ENCODE measurements around the gene COX6B2. TPM values are rescaled to one million over a fixed set of nuclear protein-coding genes. Genes with fewer than 3 reads are reported as not detected.

Gene COX6B2
- total and polyA plus RNA-seq, 2 donors (not counting 3 experiments of a cell fraction or from before 2014, with no cell fraction given): not detected

- H3K79me2 ChIP-seq (ENCODE audit: control insufficient read depth, insufficient read depth, low read length): no peaks in the 10 kb centered on the region
- TF ChIP-seq EZH2 (IDR thresholded peaks at IDR 0.05; ENCODE audit: borderline replicate concordance, low read depth, low read length, severe bottlenecking) (no peak), JUN (IDR thresholded peaks at IDR 0.05; ENCODE audit: borderline replicate concordance, insufficient read depth, insufficient read length, low read depth) (no peak), POLR2A (IDR thresholded peaks at IDR 0.05; ENCODE audit: low read depth, low read length) (no peak), MAX (IDR thresholded peaks at IDR 0.05; ENCODE audit: insufficient read depth, insufficient read length) (no peak), GATA2 (IDR thresholded peaks at IDR 0.05; ENCODE audit: insufficient read depth, insufficient read length, low read depth, low read length) (no peak), POLR2AphosphoS5 (IDR thresholded peaks at IDR 0.05; ENCODE audit: insufficient read depth, low read depth, low read length) (no peak), MYC (IDR thresholded peaks at IDR 0.05; ENCODE audit: low read depth, low read length) (no peak), FOS (IDR thresholded peaks at IDR 0.05; ENCODE audit: borderline replicate concordance, insufficient read depth, low read length) (no peak), CTCF (IDR thresholded peaks at IDR 0.05; ENCODE audit: extremely low read depth in 1 of 2, insufficient read depth in 1 of 2, low read depth in 1 of 2, low read length in 2 of 2) (no peak)
- peak; percentile 68 for FAIRE-seq
- DNase-seq (ENCODE audit: low read depth, low spot score): peak; percentile 22
- H3K4me2 ChIP-seq (ENCODE audit: insufficient read depth, low read length): no peak overlapping the region
- no peaks in the 10 kb centered on the region for H3K4me1 ChIP-seq (ENCODE audit: control insufficient read depth, extremely low read depth, insufficient read depth, low read length)
- H3K36me3 ChIP-seq (ENCODE audit: control insufficient read depth in 2 of 2, extremely low read depth in 1 of 2, insufficient read depth in 2 of 2, low read length in 2 of 2): no peaks in the 10 kb centered on the region
- ChIA-PET CTCF (interaction anchor here (1.0 kb wide), 1 partner anchor 28 kb away, joined by 3 read pairs; no protein-coding TSS in a partner anchor), POLR2A (no interaction called here)
- BruUV-seq (replicated peaks): no TSS peak
- peak overlapping the region; percentile 4 for H2AFZ ChIP-seq (ENCODE audit: low read depth, low read length)
- no peak overlapping the region for H3K9ac ChIP-seq (replicated peaks; ENCODE audit: extremely low read depth, insufficient read depth, low read length)
- H3K27ac ChIP-seq (ENCODE audit: insufficient read depth, low read depth, low read length): no peak overlapping the region
- H3K4me3 ChIP-seq (replicated peaks in 1 of 3; ENCODE audit: insufficient read depth in 1 of 3, low read depth in 1 of 3, low read length in 3 of 3): no peak overlapping the region
- H3K9me3 ChIP-seq (replicated peaks; ENCODE audit: control insufficient read depth, insufficient read depth, low read length): no peaks in the 10 kb centered on the region
- peaks cover 0 to 2% of the 10 kb centered on the region in 2 experiments for H3K27me3 ChIP-seq (ENCODE audit: control insufficient read depth in 2 of 2, insufficient read depth in 2 of 2, low read length in 2 of 2)
- dilution Hi-C loops (cut with MboI; ENCODE audit: extremely low pct_ligation_motif_present, low sequenced_read_pairs) (no loop called here), intact Hi-C loops (cut with micrococcal nuclease) (no loop called here)
- no peaks in the 10 kb centered on the region for H3K9me1 ChIP-seq (replicated peaks; ENCODE audit: control insufficient read depth, extremely low read depth, insufficient read depth, low read length)
- H4K20me1 ChIP-seq (replicated peaks; ENCODE audit: control insufficient read depth, extremely low read depth, insufficient read depth, low read length): no peaks in the 10 kb centered on the region
Observed at GRCh38 chr19:55319785-55320184, 34.7 kb downstream of the COX6B2 start.
